Spinal cord (tissue), 4 donors: ENCODE data around the gene MAPK8IP1. TPM values are rescaled to one million over a fixed set of nuclear protein-coding genes. Genes with fewer than 3 reads are reported as not detected.

Experiments
- polyA plus RNA-seq, 2 donors: library from polyadenylated mRNA; unstranded; fragments of 120-200 nt; gene quantifications; one replicate each; pipeline ENCODE4 v1.2.1, GENCODE V29; 2013; ENCODE audit not compliant: insufficient read length in 2 of 2
- total RNA-seq, 2 donors: library from RNA; depleted of rRNA in 1 of 2; stranded (reverse); fragments of 120-200 nt in 1 of 2; fragments of >200 nt in 1 of 2; gene quantifications; one replicate each; pipeline versions ENCODE4 v1.2.3 to v1.2.4, GENCODE V29; 2013 to 2014

MAPK8IP1 gene
- total and polyA plus RNA-seq, 4 donors = 77.4 to 269 (median 184) TPM

Other genes starting within 250 kb of the MAPK8IP1 start
- 10 to 100 TPM in 1 of 2 donors, 1 to 10 TPM in 1; 8.5 to 10.5 TPM for gene CHST1, start 220.0 kb upstream of the MAPK8IP1 start, total RNA-seq
- 10 to 100 TPM; 57.0 to 62.4 TPM for gene CHST1, start 220.0 kb upstream of the MAPK8IP1 start, polyA plus RNA-seq
- 1 to 10 TPM; 6.0 to 6.2 TPM for gene SLC35C1, start 80.5 kb upstream of the MAPK8IP1 start, total RNA-seq
- gene SLC35C1, start 80.5 kb upstream of the MAPK8IP1 start, polyA plus RNA-seq = 10 to 100 TPM; 15.9 to 16.0 TPM
- 10 to 100 TPM; 41.6 to 41.8 TPM for gene CRY2, start 38.2 kb upstream of the MAPK8IP1 start, total RNA-seq
- 10 to 100 TPM; 38.9 to 45.2 TPM for gene CRY2, start 38.2 kb upstream of the MAPK8IP1 start, polyA plus RNA-seq
- gene FREY1, start 21.6 kb downstream of the MAPK8IP1 start, total RNA-seq = under 1 TPM; 0.59 to 0.72 TPM
- under 1 TPM in 1 of 2 donors, not detected in 1; 0.57 TPM for gene FREY1, start 21.6 kb downstream of the MAPK8IP1 start, polyA plus RNA-seq
- gene PEX16, start 32.2 kb downstream of the MAPK8IP1 start, total RNA-seq = 10 to 100 TPM; 14.8 to 28.5 TPM
- gene PEX16, start 32.2 kb downstream of the MAPK8IP1 start, polyA plus RNA-seq = 10 to 100 TPM; 39.7 to 39.9 TPM
- 1 to 10 TPM in 1 of 2 donors, under 1 TPM in 1; 0.20 to 2.0 TPM for gene LARGE2, start 37.0 kb downstream of the MAPK8IP1 start, total RNA-seq
- gene LARGE2, start 37.0 kb downstream of the MAPK8IP1 start, polyA plus RNA-seq = 1 to 10 TPM in 1 of 2 donors, under 1 TPM in 1; 0.19 to 1.1 TPM
- gene PHF21A, start 235.8 kb downstream of the MAPK8IP1 start, total RNA-seq = 10 to 100 TPM; 32.1 to 33.4 TPM
- gene PHF21A, start 235.8 kb downstream of the MAPK8IP1 start, polyA plus RNA-seq = 10 to 100 TPM; 49.5 to 52.2 TPM